ENCODE data around the gene ADCK1. TPM values are rescaled to one million over a fixed set of nuclear protein-coding genes. Genes with fewer than 3 reads are reported as not detected.
"Not testable (repeated sequence)": the region's sequence is repeated elsewhere in the genome, so short reads cannot be mapped to it uniquely, and the experiment has no call there.

ADCK1 gene
- polyA plus RNA-seq, 4 donors, result 5.1 to 10.2 (median 8.0) TPM

DNA sequence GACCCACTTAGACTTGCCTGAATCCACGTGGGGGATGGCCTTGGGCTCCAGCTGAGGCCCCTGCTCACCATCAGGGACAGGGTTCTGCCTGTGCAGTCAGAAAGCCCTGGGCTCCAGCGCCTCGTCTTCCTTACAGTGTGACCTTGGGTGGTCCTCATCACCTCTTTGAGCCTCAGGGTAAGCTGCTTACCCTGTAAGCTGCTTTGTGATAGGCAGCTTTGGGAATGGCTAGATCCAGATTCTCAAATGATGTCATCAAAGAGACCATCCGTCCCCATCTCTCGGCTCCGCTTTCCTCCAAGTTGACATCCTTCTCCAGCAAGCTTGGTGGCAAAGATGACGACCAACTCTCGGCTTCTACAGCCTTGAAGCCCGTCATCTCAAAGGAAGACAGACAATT lies 127.0 kb downstream of the ADCK1 start:
- H3K36me3 ChIP-seq (ENCODE audit: control insufficient read depth in 3 of 3, insufficient read depth in 2 of 3, low read depth in 1 of 3, low read length in 3 of 3), result peaks cover 3 to 16% (median 3%) of the 10 kb centered on the region in 3 donors
- H3K4me1 ChIP-seq (ENCODE audit: control insufficient read depth in 3 of 3, insufficient read depth in 2 of 3, low read depth in 1 of 3, low read length in 2 of 3), result no peaks in the 10 kb centered on the region
- H3K9me3 ChIP-seq (ENCODE audit: control insufficient read depth in 2 of 2, insufficient read depth in 1 of 2, low read depth in 1 of 2, low read length in 1 of 2), result no peaks in the 10 kb centered on the region
- H3K4me3 ChIP-seq (ENCODE audit: low read depth in 1 of 3, low read length in 3 of 3), result no peak overlapping the region
- 76 to 96% (median 90%) methylated on average over 9 of the region's 9 CpGs for WGBS, 3 donors
- DNase-seq (no peak), FAIRE-seq (no peak)
- no peaks in the 10 kb centered on the region for H3K27me3 ChIP-seq (ENCODE audit: control insufficient read depth in 3 of 3, insufficient read depth in 3 of 3, low read length in 3 of 3)
- no peak overlapping the region for H3K27ac ChIP-seq (ENCODE audit: low read depth in 1 of 3, low read length in 2 of 3)

DNA sequence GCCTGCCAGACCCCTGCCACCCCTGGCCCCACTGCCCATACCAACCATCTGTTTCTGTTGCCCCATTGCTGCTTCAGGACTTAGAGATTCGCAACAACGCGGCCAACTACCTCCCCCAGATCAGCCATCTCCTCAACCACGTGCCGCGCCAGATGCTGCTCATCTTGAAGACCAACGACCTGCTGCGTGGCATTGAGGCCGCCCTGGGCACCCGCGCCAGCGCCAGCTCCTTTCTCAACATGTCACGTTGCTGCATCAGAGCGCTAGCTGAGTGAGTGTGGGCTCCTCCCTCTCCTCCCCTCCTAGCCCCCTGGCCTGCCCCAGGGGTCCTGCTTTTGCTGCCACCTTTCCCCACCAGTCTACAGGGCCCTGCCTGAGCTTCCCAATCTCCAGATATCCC lies 131.5 kb downstream of the ADCK1 start:
- Histone ChIP-seq H3K36me3 (ENCODE audit: control insufficient read depth in 3 of 3, insufficient read depth in 2 of 3, low read depth in 1 of 3, low read length in 3 of 3) (peaks cover 3 to 40% (median 8%) of the 10 kb centered on the region in 3 donors), H3K4me1 (ENCODE audit: control insufficient read depth in 3 of 3, insufficient read depth in 2 of 3, low read depth in 1 of 3, low read length in 2 of 3) (no peaks in the 10 kb centered on the region), H3K27ac (ENCODE audit: low read depth in 1 of 3, low read length in 2 of 3) (no peak overlapping the region), H3K27me3 (ENCODE audit: control insufficient read depth in 3 of 3, insufficient read depth in 3 of 3, low read length in 3 of 3) (no peaks in the 10 kb centered on the region), H3K4me3 (ENCODE audit: low read depth in 1 of 3, low read length in 3 of 3) (no peak overlapping the region), H3K9me3 (ENCODE audit: control insufficient read depth in 2 of 2, insufficient read depth in 1 of 2, low read depth in 1 of 2, low read length in 1 of 2) (peaks cover 0 to 13% of the 10 kb centered on the region in 2 donors)
- FAIRE-seq (no peak), DNase-seq (no peak)
- 95 to 99% (median 98%) methylated on average over 14 of the region's 14 CpGs for WGBS, 3 donors

DNA sequence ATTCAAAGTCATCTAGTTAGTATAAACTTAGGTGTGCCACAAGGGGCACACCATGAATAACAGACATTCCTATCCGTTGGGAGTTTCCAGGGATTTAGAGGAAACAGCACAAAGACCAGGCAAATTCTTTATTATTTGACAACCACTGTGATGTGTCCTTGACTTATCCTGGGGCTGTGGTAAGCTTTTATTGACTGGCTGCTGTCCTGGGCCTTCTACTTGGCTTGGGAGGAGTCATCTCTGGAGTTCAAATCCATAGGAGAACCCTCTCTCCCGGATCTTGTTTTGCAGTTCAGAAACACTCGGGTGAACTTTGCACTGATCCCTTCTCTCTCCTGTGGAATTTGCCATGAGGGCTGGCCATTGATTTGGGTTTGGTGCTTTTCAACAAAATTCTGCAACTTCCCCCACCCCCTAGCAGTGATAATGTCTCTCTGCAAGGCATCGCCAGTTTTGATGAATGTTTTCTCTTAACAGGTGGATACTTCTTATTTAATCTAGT lies 136.3 kb downstream of the ADCK1 start:
- no peak for FAIRE-seq
- 96 to 98% (median 97%) methylated on average over 4 of the region's 4 CpGs for WGBS, 3 donors
- Histone ChIP-seq H3K4me1 (ENCODE audit: control insufficient read depth in 3 of 3, insufficient read depth in 2 of 3, low read depth in 1 of 3, low read length in 2 of 3) (no peaks in the 10 kb centered on the region), H3K9me3 (ENCODE audit: control insufficient read depth in 2 of 2, insufficient read depth in 1 of 2, low read depth in 1 of 2, low read length in 1 of 2) (peaks cover 0 to 27% of the 10 kb centered on the region in 2 donors), H3K4me3 (ENCODE audit: low read depth in 1 of 3, low read length in 3 of 3) (no peak overlapping the region), H3K27ac (ENCODE audit: low read depth in 1 of 3, low read length in 2 of 3) (no peak overlapping the region), H3K27me3 (ENCODE audit: control insufficient read depth in 3 of 3, insufficient read depth in 3 of 3, low read length in 3 of 3) (no peaks in the 10 kb centered on the region), H3K36me3 (ENCODE audit: control insufficient read depth in 3 of 3, insufficient read depth in 2 of 3, low read depth in 1 of 3, low read length in 3 of 3) (peaks cover 3 to 28% (median 8%) of the 10 kb centered on the region in 3 donors)
- DNase-seq, result no peak

DNA sequence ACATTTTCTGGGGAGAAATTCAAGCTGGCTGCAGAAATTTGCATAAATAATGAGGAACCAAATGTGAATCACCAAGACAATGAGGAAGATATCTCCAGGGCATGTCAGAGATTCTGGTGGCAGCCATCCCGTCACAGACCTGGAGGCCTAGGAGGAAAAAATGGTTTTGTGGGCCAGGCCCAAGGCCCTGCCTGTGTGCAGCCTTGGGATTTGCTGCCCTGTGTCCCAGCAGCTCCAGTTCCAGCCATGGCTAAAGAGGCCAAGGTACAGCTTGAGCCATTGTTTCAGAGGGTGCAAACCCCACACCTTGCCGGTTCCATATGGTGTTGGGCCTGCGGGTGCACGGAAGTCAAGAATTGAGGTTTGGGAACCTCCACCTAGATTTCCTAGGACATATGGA lies 147.5 kb downstream of the ADCK1 start:
- no peaks in the 10 kb centered on the region for H3K4me1 ChIP-seq (ENCODE audit: control insufficient read depth in 3 of 3, insufficient read depth in 2 of 3, low read depth in 1 of 3, low read length in 2 of 3)

DNA sequence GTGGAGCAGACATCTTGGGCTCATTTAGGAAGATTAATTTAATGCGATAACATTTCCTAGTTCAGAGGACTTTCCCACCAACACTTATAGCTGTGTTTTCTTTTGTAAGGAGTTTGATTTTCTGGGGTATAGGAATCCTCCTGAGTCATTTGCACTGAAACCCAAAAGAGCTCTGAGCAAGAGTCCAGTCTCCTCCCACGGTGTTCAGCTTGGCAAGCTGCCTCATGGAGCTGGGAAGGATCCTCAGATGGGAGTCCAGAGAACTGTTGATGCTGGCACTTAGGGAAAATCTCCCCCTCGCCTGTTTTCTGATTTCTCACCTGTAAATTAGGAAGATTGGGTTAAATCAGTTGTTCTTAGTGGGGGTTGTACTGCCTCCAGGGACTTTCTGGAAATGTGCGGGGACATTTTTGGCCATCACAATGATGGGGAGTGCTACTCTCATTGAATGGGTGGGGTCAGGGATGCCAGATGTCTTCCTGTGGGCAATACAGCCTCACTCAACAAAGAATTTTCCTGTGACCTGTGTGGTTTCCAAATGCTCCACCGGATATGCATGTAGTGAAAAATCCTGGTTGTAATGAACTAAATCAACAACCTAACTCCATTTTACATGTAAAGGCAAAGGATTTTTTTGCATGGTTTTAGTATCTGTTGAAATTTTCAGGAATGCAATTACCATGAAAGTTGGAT lies 150.6 kb downstream of the ADCK1 start:
- H3K27ac ChIP-seq (ENCODE audit: low read depth in 1 of 3, low read length in 2 of 3), result no peak overlapping the region
- H3K4me3 ChIP-seq (ENCODE audit: low read depth in 1 of 3, low read length in 3 of 3), result no peak overlapping the region
- no peaks in the 10 kb centered on the region for H3K27me3 ChIP-seq (ENCODE audit: control insufficient read depth in 3 of 3, insufficient read depth in 3 of 3, low read length in 3 of 3)
- H3K9me3 ChIP-seq (ENCODE audit: control insufficient read depth in 2 of 2, insufficient read depth in 1 of 2, low read depth in 1 of 2, low read length in 1 of 2), result peaks cover 0 to 10% of the 10 kb centered on the region in 2 donors
- H3K4me1 ChIP-seq (ENCODE audit: control insufficient read depth in 3 of 3, insufficient read depth in 2 of 3, low read depth in 1 of 3, low read length in 2 of 3), result no peaks in the 10 kb centered on the region
- FAIRE-seq (no peak), DNase-seq (no peak)
- H3K36me3 ChIP-seq (ENCODE audit: control insufficient read depth in 3 of 3, insufficient read depth in 2 of 3, low read depth in 1 of 3, low read length in 3 of 3), result no peaks in the 10 kb centered on the region
- WGBS, 3 donors, result 68 to 76% (median 70%) methylated on average over 5 of the region's 5 CpGs

More for the DNA sequence above, 147.5 kb downstream of the ADCK1 start:
- H3K27me3 ChIP-seq (ENCODE audit: control insufficient read depth in 3 of 3, insufficient read depth in 3 of 3, low read length in 3 of 3), result no peaks in the 10 kb centered on the region
- whole genome bisulfite sequencing, 3 donors, result 72 to 73% (median 72%) methylated on average over 4 of the region's 4 CpGs
- H3K36me3 ChIP-seq (ENCODE audit: control insufficient read depth in 3 of 3, insufficient read depth in 2 of 3, low read depth in 1 of 3, low read length in 3 of 3), result no peaks in the 10 kb centered on the region
- DNase-seq (no peak), FAIRE-seq (no peak)
- no peak overlapping the region for H3K4me3 ChIP-seq (ENCODE audit: low read depth in 1 of 3, low read length in 3 of 3)
- no peak overlapping the region for H3K27ac ChIP-seq (ENCODE audit: low read depth in 1 of 3, low read length in 2 of 3)
- H3K9me3 ChIP-seq (ENCODE audit: control insufficient read depth in 2 of 2, insufficient read depth in 1 of 2, low read depth in 1 of 2, low read length in 1 of 2), result peaks cover 0 to 14% of the 10 kb centered on the region in 2 donors

DNA sequence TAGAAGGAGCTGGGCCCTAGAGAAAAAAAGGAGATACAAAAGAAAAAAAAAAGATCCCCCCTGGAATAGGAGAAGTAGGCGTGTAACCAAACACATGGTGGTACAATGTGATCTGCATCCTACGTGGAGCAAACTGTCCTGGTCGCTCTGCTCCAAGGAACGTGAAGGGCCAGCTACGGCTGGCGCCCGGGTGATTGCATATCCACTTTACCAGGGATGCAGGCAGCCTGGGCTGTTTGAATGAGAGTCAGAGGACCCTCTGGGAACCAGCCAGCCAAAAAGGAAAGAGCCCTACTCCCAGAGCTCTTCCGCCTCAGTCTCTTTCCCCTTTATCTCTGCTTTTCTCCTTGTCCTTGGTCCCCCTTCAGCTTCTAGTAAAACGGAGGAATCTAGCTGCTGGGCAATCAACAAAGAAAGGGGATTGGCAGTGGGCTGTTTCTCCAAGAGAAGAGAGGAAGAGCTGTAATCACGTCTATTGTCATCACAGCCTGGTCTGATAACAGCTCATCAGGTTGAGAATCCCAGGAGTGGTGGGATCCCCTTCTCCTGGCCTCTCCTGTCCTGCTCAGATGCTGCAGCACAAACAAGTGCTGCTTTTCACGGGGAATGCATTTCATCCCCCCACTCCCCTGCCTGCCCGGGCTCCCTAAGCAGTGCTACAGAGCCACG lies 156.0 kb downstream of the ADCK1 start:
- H3K27me3 ChIP-seq (ENCODE audit: control insufficient read depth in 3 of 3, insufficient read depth in 3 of 3, low read length in 3 of 3), result peaks cover 0 to 5% (median 0%) of the 10 kb centered on the region in 3 donors

DNA sequence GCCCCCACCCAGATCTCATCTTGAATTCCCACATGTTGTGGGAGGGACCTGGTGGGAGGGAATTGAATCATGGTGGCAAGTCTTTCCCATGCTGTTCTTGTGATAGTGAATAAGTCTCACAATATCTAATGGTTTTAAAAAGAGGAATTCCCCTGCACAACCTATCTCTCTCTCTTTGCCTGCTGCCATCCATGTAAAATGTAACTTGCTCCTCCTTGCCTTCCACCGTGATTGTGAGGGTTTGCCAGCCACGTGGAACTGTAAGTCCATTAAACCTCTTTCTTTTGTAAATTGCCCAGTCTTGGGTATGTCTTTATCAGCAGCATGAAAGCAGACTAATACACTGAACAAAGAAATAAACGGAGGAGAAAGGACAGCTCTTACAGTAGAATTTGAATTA lies 159.8 kb downstream of the ADCK1 start:
- H3K27ac ChIP-seq (ENCODE audit: low read depth in 1 of 3, low read length in 2 of 3); FAIRE-seq; DNase-seq; H3K27me3 ChIP-seq (ENCODE audit: control insufficient read depth in 3 of 3, insufficient read depth in 3 of 3, low read length in 3 of 3); H3K9me3 ChIP-seq (ENCODE audit: control insufficient read depth in 2 of 2, insufficient read depth in 1 of 2, low read depth in 1 of 2, low read length in 1 of 2); H3K4me3 ChIP-seq (ENCODE audit: low read depth in 1 of 3, low read length in 3 of 3); H3K36me3 ChIP-seq (ENCODE audit: control insufficient read depth in 3 of 3, insufficient read depth in 2 of 3, low read depth in 1 of 3, low read length in 3 of 3); H3K4me1 ChIP-seq (ENCODE audit: control insufficient read depth in 3 of 3, insufficient read depth in 2 of 3, low read depth in 1 of 3, low read length in 2 of 3): not testable (repeated sequence)
- WGBS, 3 donors, result 40 to 61% (median 44%) methylated on average over 3 of the region's 3 CpGs

More for the DNA sequence above, 156.0 kb downstream of the ADCK1 start:
- no peak for FAIRE-seq
- H3K4me3 ChIP-seq (ENCODE audit: low read depth in 1 of 3, low read length in 3 of 3), result no peak overlapping the region
- H3K27ac ChIP-seq (ENCODE audit: low read depth in 1 of 3, low read length in 2 of 3), result no peak overlapping the region
- H3K4me1 ChIP-seq (ENCODE audit: control insufficient read depth in 3 of 3, insufficient read depth in 2 of 3, low read depth in 1 of 3, low read length in 2 of 3), result no peaks in the 10 kb centered on the region
- WGBS, 3 donors, result 52 to 63% (median 62%) methylated on average over 13 of the region's 13 CpGs
- H3K36me3 ChIP-seq (ENCODE audit: control insufficient read depth in 3 of 3, insufficient read depth in 2 of 3, low read depth in 1 of 3, low read length in 3 of 3), result no peaks in the 10 kb centered on the region
- DNase-seq, result no peak
- H3K9me3 ChIP-seq (ENCODE audit: control insufficient read depth in 2 of 2, insufficient read depth in 1 of 2, low read depth in 1 of 2, low read length in 1 of 2), result no peaks in the 10 kb centered on the region

DNA sequence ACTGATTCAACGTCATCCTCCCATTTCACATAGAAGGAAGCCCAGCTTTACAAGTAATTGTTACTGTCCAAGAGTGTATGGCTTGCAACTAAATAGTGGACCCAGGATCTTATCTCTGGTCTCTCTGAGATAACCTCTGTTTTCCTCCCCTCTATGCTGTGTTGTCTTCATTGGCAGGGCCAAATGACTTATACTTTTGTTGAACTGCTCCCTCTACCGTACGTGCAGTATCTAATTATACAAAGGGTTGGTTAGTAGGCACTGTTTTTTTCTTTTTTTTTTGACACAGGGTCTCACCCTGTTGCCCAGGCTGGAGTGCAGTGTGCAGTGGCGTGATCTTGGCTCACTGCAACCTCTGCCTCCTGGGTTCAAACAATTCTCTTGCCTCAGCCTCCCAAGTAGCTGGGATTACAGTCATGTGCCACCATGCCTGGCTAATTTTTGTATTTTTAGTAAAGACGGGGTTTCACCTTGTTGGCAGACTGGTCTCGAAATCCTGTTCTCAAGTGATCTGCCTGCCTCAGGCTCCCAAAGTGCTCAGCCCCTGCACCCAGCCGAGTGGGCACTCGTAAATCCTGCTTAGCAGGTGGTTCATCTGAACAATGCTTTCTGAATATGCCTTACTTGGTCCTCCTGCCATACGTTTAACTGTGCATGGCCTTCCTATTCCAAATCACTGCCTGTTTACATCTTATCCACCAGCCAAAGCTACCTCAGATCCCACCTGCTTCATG lies 162.1 kb downstream of the ADCK1 start:
- Histone ChIP-seq H3K9me3 (ENCODE audit: control insufficient read depth in 2 of 2, insufficient read depth in 1 of 2, low read depth in 1 of 2, low read length in 1 of 2) (no peaks in the 10 kb centered on the region), H3K27me3 (ENCODE audit: control insufficient read depth in 3 of 3, insufficient read depth in 3 of 3, low read length in 3 of 3) (peaks cover 4 to 16% (median 6%) of the 10 kb centered on the region in 3 donors), H3K27ac (ENCODE audit: low read depth in 1 of 3, low read length in 2 of 3) (no peak overlapping the region), H3K4me3 (ENCODE audit: low read depth in 1 of 3, low read length in 3 of 3) (no peak overlapping the region), H3K4me1 (ENCODE audit: control insufficient read depth in 3 of 3, insufficient read depth in 2 of 3, low read depth in 1 of 3, low read length in 2 of 3) (no peaks in the 10 kb centered on the region), H3K36me3 (ENCODE audit: control insufficient read depth in 3 of 3, insufficient read depth in 2 of 3, low read depth in 1 of 3, low read length in 3 of 3) (no peaks in the 10 kb centered on the region)
- DNase-seq (no peak), FAIRE-seq (no peak)
- 69 to 81% (median 75%) methylated on average over 9 of the region's 9 CpGs for WGBS, 3 donors

Data from small intestine (tissue), 7 donors.